Measurements from ENCODE around the gene PLCH2.

PLCH2 gene

DNA sequence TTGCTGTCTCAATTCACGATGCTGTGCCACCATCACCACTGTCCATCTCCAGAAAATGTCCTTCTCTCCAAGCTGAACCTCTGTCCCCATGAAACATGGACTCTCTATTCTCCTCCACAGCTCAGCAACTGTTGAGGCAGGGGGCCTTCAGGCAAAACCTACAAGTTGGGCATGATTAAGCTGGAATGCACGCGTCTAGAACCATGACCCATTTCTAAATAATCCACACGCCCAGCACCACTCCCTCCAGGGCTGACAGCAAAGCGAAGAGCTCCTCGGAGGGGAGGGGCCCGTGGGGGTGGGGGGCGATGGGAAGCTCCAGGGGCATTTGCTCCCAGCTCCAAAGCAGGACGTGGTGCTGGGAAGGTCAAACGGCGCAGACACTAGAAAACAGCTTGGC is 57.3 kb downstream of the PLCH2 start:
- no peak for DNase-seq

DNA sequence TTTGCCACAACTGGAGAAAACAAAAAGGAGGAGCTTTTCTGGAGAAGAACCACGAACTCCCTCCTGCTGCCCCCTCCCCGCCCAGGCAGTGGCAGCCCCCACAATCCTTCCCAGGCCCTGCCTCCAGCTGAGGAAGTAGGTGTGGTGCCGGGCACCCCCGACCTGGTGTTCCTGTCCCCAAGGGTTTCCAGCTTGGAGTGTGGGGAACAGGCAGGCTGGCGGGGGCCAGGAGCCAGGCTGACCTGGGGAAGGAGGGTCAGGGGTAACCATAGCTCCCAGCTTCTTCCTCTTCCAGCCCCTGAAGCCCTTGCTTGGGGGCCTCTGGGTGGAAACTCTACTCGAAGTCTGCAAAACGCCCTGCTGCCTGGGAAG is 58.2 kb downstream of the PLCH2 start:
- DNase-seq = no peak

DNA sequence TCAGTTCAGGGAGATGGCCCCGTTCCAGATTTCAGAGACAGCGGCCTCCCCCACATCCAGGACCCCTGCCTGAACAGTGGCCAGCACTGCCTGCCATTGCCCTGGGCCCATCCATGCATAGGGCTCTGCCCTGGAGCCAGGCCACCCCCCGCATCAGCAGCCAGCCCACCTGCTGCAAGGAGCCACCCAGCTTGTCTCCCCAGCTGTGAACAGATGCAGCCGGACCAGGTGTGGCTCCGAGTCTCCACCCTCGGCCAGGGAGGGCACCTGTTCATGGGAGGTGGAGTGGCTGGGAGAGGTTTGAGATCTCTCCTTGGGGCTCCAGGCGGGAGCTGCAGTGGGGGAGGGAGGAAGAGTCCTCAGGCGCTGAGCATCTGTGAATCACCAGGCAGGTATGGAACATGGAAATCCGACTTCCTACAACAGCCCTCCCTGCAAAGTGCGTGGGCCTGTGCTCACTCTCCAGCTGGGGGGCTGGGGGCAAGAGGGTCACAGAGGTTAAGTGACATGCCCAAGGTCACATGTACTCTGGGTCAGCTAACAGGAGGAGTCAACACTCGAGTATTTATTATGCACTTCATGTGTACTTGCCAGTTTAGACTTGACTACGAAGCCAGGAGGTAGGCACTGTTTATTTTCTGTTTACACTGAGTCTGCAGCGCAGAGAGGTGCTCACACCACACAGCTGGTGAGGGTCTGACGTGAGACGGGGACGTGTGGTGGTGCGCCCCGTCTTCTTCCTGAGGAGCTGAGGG is 58.8 kb downstream of the PLCH2 start:
- DNase-seq = peak; percentile 83

DNA sequence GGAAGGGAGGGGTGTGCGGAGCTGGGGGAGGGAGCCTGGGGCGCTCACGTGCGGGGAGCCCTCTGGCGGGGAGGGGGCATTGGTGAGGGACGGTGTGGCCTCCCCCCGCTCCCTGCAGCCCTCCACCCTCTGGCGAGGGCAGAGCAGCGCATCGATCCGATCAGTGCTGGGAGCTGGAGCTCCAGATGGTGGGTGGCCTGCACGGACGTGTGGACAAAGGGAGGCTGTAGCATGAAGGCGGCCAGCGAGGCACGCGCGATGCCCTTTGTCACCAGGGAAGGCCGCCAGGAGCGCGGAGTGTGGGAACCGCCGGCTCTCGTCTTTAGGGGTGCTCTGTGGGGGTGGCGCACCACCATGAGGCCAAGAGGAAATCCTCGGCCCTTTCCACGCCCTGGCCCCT is 59.4 kb downstream of the PLCH2 start:
- DNase-seq = no peak

DNA sequence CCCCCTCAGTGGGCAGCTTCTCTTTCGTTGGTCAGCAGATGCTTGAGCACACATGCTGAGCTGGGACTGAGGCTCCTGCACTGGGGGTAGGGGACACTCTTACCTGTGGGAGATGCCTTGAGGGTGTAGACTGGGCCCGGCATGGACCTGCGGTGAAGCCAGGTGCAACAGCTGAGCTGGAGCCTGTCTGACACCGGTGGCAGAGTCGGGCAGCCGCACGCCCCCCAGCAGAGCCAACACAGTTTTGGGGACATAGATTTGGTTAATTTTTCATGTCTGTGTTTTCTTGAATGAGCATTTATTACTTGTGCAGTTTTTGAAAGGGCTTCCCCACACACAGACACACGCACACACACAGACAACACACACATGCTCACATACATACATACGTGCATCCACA is 59.9 kb downstream of the PLCH2 start:
- DNase-seq = no peak

- DNase-seq = no peak
Observed at GRCh38 chr1:2537784-2538115, 61.7 kb downstream of the PLCH2 start.

GRCh38 chr1:2538376-2538775 is 62.3 kb downstream of the PLCH2 start:
- DNase-seq = no peak

DNA sequence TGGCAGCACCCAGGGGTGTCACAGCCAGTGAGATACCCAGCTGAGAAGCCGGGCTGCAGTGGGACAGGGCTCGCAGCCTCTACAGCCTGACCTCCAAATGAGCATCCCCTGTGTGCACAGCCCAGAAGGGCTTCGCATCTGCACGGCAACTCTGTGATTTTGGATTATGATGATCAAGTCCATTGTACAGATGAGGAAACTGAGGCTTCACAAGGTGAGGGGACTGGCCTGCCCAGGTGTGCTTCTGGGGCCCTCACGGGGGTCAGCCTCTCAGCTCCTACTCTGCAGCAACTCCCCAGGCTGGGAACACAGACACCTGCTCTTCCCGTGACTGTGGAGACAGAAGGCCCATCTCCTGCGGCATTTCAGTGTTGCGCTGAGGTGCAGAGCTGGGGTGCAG is 62.8 kb downstream of the PLCH2 start:
- DNase-seq = no peak

DNA sequence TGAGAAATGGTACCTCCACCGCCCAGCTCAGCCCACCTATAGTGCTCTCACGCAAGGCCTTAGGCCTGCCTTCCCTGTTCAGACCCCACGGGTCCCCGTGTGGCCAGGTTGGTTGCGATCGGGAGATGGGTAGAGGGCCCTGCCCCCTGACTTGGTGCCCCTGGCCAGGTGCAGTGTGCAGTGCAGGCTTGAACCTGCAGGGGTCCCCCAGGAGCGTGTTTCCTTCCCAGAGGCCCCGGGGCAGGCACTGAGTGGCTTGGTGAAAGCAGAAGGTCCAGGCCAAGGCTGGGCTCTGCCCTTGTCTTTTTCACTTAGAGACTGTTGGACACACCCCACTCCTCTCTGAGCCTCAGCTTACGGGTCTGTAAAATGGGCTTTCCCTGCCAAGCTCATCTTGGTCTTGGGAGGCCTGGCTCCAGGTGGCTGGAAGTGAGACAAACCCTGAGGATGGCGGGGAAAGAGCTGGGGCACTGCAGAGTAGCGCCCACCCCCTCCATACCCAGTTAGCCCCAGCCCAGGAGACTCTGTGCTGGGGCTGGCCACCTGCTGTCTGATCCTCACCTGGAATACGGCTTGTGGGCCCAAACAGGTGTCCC is 63.3 kb downstream of the PLCH2 start:
- DNase-seq = no peak

DNA sequence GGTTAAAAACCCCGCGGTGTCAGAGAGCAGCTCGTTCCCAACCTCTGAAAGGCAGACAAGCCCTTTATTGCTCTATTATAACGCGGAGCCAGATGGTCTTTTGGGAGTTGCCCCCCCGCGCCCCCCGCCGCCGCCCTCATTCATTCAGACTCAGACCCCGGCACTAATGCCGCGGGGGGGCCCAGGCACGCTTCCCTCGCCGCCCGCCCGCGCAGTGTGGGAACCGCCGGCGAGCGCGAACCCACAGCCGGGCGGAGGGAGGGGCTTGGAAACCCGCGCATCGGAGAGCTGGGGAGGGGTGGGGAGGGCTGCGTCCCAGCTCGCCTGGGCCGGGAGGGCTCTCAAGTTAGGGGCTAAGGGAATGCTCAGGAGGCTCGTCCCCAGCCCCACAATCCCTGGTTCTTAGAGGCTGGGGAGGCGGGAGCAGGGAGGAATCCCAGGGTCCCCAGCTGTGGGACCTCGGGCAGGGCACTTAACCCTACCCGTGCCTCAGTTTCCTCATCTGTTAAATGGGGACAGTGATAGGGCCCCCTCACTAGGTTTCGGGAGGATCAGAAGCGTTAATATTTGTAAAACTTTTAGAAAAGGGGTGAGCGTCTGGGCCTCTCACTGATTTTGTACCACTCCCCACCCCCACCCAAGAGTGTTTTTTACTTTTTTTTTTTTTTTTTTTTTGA is 64.9 kb downstream of the PLCH2 start:
- no peak for DNase-seq

DNA sequence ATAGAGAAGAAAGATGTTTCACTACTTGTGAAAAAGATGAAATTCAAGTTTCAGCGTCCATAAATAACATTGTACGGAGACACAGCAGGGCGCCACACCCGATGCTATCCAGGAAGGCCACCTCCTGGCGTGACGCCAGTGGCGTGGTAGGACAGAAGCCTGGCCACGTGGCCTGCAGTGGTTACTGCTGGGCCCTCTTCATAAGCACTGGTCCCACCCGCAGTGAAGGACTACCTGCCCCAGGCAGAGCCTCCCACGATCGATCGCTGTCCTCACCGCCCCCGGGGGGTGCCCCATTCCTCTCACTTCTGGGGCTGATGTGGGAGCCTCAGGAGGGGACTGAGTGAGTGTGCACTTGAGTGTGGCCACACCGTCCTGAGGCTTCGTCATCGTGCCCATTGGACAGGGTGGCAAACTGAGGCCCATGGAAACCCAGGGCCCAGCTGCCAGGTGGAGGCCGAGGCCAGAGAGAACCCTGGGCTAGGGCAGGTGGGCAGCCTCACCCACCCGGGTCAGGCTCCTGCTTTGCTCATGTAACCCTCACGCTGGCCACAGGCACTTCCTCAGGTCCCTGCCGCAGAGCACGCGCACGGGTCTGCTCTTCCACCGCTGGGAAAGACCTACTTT is 65.6 kb downstream of the PLCH2 start:
- DNase-seq = peak; percentile 67

DNA sequence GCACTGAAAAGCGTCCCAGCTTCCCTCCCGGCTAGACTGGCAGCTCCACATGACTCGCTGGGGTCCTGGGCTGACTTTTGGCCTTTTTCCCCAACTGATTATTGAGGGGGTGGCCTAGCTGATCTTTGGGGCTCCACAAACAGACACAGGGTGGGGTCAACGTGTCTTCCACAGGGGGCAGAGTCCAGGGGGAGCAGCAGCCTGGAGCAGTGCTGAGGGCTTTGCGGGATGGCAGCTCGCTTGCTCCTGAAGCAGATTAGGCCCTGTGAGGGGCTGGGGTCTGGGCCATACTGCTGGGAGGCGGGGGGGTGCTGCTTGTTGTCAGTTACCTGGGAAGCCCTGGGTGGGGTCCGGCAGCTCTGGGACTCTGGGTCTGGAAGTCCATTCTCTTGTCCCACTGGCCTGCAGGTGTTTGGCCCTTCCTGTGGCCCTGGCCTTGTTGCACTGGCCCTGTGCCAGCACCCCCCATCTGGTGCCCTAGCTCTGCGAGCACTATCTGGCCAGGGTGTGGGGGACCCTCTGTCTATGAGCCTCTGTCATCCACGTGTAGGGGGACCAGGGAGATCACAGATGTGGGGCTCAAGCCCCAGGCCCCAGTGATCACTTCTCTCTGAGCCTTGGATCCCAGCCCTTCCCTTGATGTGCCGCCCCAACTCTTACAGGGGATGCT is 66.3 kb downstream of the PLCH2 start:
- no peak for DNase-seq

GRCh38 chr1:2543543-2544092 is 67.5 kb downstream of the PLCH2 start:
- peak; percentile 43 for DNase-seq

DNA sequence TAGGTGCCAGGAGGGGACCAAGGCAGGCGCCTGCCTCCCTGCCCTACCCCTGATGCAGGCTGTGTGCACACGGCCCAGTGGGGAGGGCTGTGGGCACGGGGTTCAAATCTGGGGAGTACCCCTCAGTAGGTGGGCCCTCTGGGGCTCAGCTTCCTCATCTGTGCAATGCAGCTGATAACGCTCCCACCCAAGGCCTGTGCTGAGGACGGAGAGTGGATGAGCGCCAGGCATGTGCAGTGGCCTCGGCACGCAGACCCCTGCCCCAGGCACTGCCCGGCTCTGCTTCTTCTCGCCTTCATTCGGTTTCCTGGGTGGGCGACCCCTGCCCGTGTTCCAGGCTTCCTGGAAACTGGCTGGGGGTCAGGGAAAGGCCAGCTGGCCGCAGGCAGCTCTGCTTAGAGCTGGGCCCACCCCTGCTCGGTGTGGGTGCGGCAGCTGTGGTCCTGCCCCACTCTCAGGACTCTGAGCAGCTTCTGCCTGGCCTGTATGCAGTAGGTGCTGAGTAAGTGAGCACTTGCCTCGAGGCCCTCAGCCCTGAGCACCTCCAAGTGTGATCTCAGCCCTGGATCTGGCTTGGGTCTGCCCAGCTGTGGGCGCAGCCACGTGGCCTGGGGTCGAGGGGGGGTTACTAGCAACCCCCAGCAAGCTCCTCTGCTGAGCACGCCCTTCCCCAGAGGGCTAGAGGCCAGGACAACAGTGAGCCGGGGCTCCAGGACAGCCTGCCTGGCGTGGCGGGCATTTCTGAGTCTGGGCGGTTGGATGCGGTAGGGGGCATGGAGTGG is 68.2 kb downstream of the PLCH2 start:
- DNase-seq = no peak

GRCh38 chr1:2544875-2545640 is 69.0 kb downstream of the PLCH2 start:
- DNase-seq = no peak

DNA sequence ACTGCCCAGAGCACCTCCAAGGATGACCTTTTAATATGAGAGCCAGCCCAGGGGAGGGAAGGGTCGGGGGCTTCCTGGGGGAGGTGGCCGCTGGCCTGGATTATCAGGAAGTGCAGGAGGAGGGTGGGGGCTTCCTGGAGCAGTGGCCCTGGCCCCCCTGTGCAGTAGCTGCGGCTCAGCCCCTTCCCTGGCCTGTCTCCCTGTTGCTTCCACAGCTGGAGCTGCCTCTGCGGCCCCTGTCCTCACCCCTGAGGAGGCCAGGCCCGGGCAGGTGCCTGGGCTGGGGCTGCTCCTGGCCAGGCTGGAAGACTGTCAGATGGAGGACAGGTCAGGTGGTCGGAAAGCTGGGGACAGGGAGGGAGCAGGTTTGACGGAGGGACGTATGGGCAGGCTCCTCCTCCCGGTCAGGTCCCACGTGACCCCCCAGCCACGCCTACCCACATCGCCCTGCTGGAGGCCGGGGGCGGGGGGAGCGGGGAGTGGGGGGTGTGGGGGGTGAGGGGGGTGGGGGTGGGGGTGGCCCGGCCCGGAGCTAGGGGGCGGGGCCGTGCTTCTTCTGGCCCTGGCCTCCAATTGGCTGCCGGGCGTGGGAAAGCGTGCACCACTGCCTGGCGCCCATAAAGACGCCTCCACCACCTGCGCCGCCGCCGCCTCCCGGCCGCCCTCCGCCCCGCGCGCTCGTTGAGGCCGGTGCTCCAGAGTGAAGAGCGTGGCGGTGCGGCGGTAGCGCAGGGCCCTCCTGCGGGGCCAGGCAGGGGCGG is 69.8 kb downstream of the PLCH2 start:
- peak; percentile 90 for DNase-seq

GRCh38 chr1:2546515-2547209 is 70.6 kb downstream of the PLCH2 start:
- peak; percentile 93 for DNase-seq

DNA sequence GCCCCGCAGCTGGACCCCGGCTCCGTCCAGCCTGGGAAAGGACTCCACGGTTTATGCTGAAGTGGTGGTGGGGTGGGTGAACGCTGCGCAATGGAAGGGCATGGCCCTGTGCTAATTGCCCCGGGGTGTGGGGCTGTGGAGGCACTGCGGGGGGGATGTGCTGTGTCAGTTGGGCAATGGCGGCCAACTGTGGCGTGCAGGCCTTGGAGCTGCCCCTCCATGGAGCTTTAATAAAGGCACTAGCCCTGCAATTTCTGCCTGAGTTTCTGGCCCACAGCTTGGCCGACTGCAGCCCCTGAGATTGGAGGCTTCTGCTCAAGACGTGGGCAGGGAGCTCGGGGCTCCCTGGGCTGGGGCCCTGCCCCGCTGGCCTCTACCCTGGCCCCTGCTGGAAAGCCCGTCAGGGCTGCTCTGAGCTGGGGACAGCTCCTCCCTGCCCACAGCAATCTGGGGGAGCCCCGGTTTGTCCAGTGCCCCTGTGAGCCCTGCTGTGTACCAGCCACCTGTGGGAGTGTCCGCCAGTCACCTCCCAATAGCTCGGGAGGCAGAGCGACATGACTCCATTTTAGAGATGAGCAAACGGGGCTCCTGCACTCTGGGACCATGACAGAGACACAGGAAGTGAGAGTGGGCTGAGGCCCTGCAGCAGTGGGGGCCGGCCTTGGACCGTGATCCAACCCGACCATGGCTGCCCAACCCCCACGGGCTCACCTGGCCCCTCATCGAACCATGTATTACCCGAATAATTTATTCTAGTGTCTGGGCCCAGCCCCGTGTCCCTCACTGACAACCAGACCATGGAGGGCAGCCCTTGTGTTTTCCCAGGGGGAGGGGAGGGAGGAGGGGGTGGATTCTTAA is 71.3 kb downstream of the PLCH2 start:
- DNase-seq = peak; percentile 76

DNA sequence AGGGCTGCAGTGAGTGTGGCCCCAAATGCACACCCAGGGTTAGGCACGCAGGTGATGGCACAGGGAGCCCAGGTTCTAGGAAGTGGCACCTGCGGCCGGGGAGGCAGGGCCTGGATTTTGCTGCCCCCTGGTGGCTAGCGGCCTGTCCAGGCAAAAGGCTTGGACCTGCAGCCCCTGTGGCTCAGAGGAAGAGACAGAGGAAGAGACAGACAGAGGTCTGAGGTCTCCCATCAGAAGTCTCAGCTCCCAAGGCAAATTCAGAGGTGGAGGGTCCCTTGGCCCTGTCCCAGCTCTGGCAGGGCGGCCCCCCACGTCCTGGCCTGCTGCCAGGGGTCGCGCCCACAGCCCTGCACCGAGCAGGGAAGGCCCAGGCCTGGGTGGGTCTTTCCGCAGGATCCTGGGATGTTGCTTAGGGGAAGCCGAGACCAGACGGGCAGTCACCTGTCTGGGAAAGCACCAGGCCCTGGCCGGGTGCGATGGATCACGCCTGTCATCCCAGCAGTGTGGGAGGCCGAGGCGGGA is 72.0 kb downstream of the PLCH2 start:
- DNase-seq = peak; percentile 80
